BLaER1 (cell line): ENCODE data around the gene SORCS2.

Source experiments
- H3K27ac ChIP-seq: shearing (Covaris generic); formaldehyde crosslinking; 2 replicates; pipeline ENCODE4 v1.8.1; 2022
- H3K27me3 ChIP-seq: shearing (Covaris generic); formaldehyde crosslinking; 2 replicates; pipeline ENCODE4 v1.8.1; 2022
- H3K36me3 ChIP-seq: shearing (Covaris generic); formaldehyde crosslinking; 2 replicates; pipeline ENCODE4 v1.8.1; 2022
- H3K4me1 ChIP-seq: shearing (Covaris generic); formaldehyde crosslinking; 2 replicates; pipeline ENCODE4 v1.8.1; 2022
- H3K4me2 ChIP-seq: shearing (Covaris generic); formaldehyde crosslinking; 2 replicates; pipeline ENCODE4 v1.8.1; 2022
- H3K4me3 ChIP-seq: shearing (Covaris generic); formaldehyde crosslinking; 2 replicates; pipeline ENCODE4 v1.8.1; 2022
- H3K9ac ChIP-seq: shearing (Covaris generic); formaldehyde crosslinking; 2 replicates; pipeline ENCODE4 v1.8.1; 2022
- H3K9me3 ChIP-seq: shearing (Covaris generic); formaldehyde crosslinking; 2 replicates; pipeline ENCODE4 v1.8.1; 2022
- H4K20me1 ChIP-seq: shearing (Covaris generic); formaldehyde crosslinking; 2 replicates; pipeline ENCODE4 v1.8.1; 2022
- Cebpa-rat ChIP-seq: shearing (Covaris generic); IDR thresholded peaks from 2 replicates; pipeline ENCODE4 v1.8.1; 2022

Gene SORCS2

GRCh38 chr4:7342223-7343080, 150.1 kb downstream of the SORCS2 start:
- H3K27ac ChIP-seq = no peak overlapping the region; the same call in 1 of the 2 replicates
- no peaks in the 10 kb centered on the region for H4K20me1 ChIP-seq
- TF ChIP-seq Cebpa-rat = no peak
- no peak overlapping the region for H3K9ac ChIP-seq
- no peak overlapping the region for H3K4me2 ChIP-seq
- no peaks in the 10 kb centered on the region for H3K36me3 ChIP-seq
- H3K4me3 ChIP-seq = no peak overlapping the region
- peaks cover 19% of the 10 kb centered on the region for H3K4me1 ChIP-seq
- H3K9me3 ChIP-seq = peaks cover 37% of the 10 kb centered on the region
- H3K27me3 ChIP-seq = no peaks in the 10 kb centered on the region

- no peak overlapping the region; the same call in 1 of the 2 replicates for H3K27ac ChIP-seq
- no peaks in the 10 kb centered on the region for H4K20me1 ChIP-seq
- H3K27me3 ChIP-seq = no peaks in the 10 kb centered on the region
- H3K4me2 ChIP-seq = no peak overlapping the region
- H3K4me3 ChIP-seq = no peak overlapping the region
- peaks cover 38% of the 10 kb centered on the region for H3K9me3 ChIP-seq
- H3K36me3 ChIP-seq = no peaks in the 10 kb centered on the region
- no peak for TF ChIP-seq Cebpa-rat
- H3K9ac ChIP-seq = no peak overlapping the region
- peaks cover 26% of the 10 kb centered on the region for H3K4me1 ChIP-seq
These were observed 150.8 kb downstream of the SORCS2 start for GRCh38 chr4:7343081-7343655.

- peaks cover 36% of the 10 kb centered on the region for H3K9me3 ChIP-seq
- H3K27ac ChIP-seq = no peak overlapping the region
- H3K4me3 ChIP-seq = no peak overlapping the region
- H3K4me2 ChIP-seq = no peak overlapping the region
- peaks cover 33% of the 10 kb centered on the region for H3K4me1 ChIP-seq
- TF ChIP-seq Cebpa-rat = no peak
- no peaks in the 10 kb centered on the region for H3K36me3 ChIP-seq
- no peak overlapping the region for H3K9ac ChIP-seq
- H3K27me3 ChIP-seq = no peaks in the 10 kb centered on the region
- no peaks in the 10 kb centered on the region for H4K20me1 ChIP-seq
These were observed 151.6 kb downstream of the SORCS2 start for GRCh38 chr4:7343950-7344349.

- H3K27ac ChIP-seq = no peak overlapping the region
- no peaks in the 10 kb centered on the region for H4K20me1 ChIP-seq
- peaks cover 33% of the 10 kb centered on the region for H3K4me1 ChIP-seq
- peaks cover 31% of the 10 kb centered on the region for H3K9me3 ChIP-seq
- H3K9ac ChIP-seq = no peak overlapping the region
- H3K4me2 ChIP-seq = no peak overlapping the region
- no peak overlapping the region for H3K4me3 ChIP-seq
- TF ChIP-seq Cebpa-rat = no peak
- H3K36me3 ChIP-seq = no peaks in the 10 kb centered on the region
- H3K27me3 ChIP-seq = no peaks in the 10 kb centered on the region
These were observed 152.4 kb downstream of the SORCS2 start for GRCh38 chr4:7344636-7345155.

GRCh38 chr4:7347981-7348380, 155.6 kb downstream of the SORCS2 start:
- no peak for TF ChIP-seq Cebpa-rat
- H3K9ac ChIP-seq = no peak overlapping the region
- peaks cover 22% of the 10 kb centered on the region for H3K9me3 ChIP-seq
- H3K27ac ChIP-seq = no peak overlapping the region
- no peaks in the 10 kb centered on the region for H3K27me3 ChIP-seq
- H3K4me2 ChIP-seq = peak overlapping the region; percentile 42
- peaks cover 38% of the 10 kb centered on the region for H3K4me1 ChIP-seq
- H3K4me3 ChIP-seq = no peak overlapping the region
- no peaks in the 10 kb centered on the region for H4K20me1 ChIP-seq
- H3K36me3 ChIP-seq = no peaks in the 10 kb centered on the region

DNA sequence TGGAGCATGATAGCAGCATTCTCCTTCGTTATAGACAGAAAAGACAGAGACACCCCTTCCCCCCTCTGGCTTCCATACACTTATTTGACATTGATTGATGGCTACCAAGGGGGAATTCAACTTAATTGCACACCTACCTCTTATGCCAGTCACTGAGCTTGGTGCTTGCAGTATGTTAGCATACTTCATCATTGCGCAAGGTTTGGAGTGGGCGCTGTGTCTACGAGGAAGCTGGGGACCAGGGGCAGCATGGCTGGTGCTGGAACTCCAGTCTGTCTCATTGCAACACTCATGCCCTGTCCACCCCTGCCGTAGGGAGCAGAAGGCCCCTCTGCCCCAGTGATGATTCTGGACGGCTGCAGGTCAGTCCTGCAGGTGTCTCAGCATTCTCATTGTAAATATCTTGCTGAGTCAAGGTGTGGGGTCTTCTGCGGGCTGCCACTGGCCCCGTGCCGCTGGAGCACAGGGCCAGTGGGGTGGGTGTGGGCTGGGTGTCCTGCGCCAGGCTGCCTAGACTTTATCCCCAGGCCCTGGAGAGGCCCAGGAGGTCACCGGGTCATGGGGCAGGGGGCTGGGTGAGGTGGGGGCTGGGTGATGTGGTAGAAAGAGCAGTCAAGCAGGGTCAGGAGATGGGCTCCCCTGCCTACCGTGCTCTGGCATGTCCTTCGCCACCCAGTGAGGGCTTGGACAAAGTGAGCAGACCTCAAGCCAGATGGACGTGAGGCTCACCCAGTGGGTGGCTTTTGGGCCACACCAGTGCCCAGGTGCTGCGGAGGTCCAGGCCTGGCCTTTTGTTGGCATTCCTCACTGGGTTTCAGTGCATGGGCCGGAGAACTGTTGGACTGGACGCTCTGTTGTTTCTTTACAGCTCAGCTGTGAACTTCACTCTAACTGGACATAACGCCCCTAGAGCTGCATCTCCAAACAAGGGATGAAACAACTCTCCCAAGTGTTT, 156.9 kb downstream of the SORCS2 start:
- Histone ChIP-seq H3K9me3 (peaks cover 22% of the 10 kb centered on the region), H3K4me2 (0 out of 2 replicates have a peak overlapping the region, but pooled peaks have one; percentile 42), H3K27me3 (no peaks in the 10 kb centered on the region), H3K27ac (no peak overlapping the region), H4K20me1 (no peaks in the 10 kb centered on the region), H3K36me3 (no peaks in the 10 kb centered on the region), H3K4me1 (peaks cover 38% of the 10 kb centered on the region), H3K4me3 (no peak overlapping the region), H3K9ac (no peak overlapping the region)
- 0 out of 2 replicates have a peak, but pooled peaks have one; percentile 50 for TF ChIP-seq Cebpa-rat

DNA sequence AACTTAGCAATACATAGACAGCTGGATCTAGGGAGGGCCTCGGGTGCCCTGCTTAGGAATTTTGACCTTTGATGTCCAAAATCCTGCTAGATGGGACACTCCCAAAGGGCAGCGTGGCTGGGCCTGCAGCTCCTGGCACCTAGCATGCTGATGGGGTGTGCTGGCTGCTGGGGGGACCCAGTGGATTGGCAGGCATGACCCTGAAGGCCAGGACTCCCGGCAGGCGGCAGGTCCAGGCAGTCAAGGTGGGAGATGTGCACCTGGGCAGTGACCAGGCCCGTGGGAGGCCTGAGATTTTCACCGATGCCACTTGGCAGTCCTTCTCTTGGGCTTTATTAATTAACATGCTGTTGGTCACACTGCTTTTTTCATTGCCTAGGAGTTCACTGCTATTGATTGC, 158.1 kb downstream of the SORCS2 start:
- peak overlapping the region; percentile 30 for H3K4me2 ChIP-seq
- no peaks in the 10 kb centered on the region for H3K27me3 ChIP-seq
- peaks cover 44% of the 10 kb centered on the region for H3K4me1 ChIP-seq
- H3K4me3 ChIP-seq = no peak overlapping the region
- no peak overlapping the region for H3K27ac ChIP-seq
- H4K20me1 ChIP-seq = no peaks in the 10 kb centered on the region
- peaks cover 21% of the 10 kb centered on the region for H3K9me3 ChIP-seq
- TF ChIP-seq Cebpa-rat = no peak
- H3K9ac ChIP-seq = 0 out of 2 replicates have a peak overlapping the region, but pooled peaks have one; percentile 18
- H3K36me3 ChIP-seq = no peaks in the 10 kb centered on the region

- H3K27me3 ChIP-seq = no peaks in the 10 kb centered on the region
- no peak overlapping the region for H3K4me3 ChIP-seq
- peaks cover 51% of the 10 kb centered on the region for H3K4me1 ChIP-seq
- H3K4me2 ChIP-seq = peak overlapping the region; percentile 30
- 0 out of 2 replicates have a peak overlapping the region, but pooled peaks have one; percentile 18 for H3K9ac ChIP-seq
- no peaks in the 10 kb centered on the region for H4K20me1 ChIP-seq
- TF ChIP-seq Cebpa-rat = no peak
- H3K27ac ChIP-seq = 0 out of 2 replicates have a peak overlapping the region, but pooled peaks have one; percentile 4
- no peaks in the 10 kb centered on the region for H3K36me3 ChIP-seq
- peaks cover 15% of the 10 kb centered on the region for H3K9me3 ChIP-seq
These were observed 158.7 kb downstream of the SORCS2 start for GRCh38 chr4:7351014-7351413.

- no peak overlapping the region for H3K4me2 ChIP-seq
- H3K9ac ChIP-seq = no peak overlapping the region
- H3K27me3 ChIP-seq = no peaks in the 10 kb centered on the region
- no peak overlapping the region for H3K4me3 ChIP-seq
- no peaks in the 10 kb centered on the region for H3K36me3 ChIP-seq
- no peaks in the 10 kb centered on the region; the same call in 1 of the 2 replicates for H3K9me3 ChIP-seq
- H3K4me1 ChIP-seq = peaks cover 61% of the 10 kb centered on the region
- no peak for TF ChIP-seq Cebpa-rat
- H4K20me1 ChIP-seq = no peaks in the 10 kb centered on the region
- peak overlapping the region; percentile 20; the same call in 1 of the 2 replicates for H3K27ac ChIP-seq
These were observed 160.1 kb downstream of the SORCS2 start for GRCh38 chr4:7352486-7352885.
